ENCODE results near the gene RARRES1. TPM values are rescaled to one million over a fixed set of nuclear protein-coding genes. Genes with fewer than 3 reads are reported as not detected.

RARRES1 gene
- total RNA-seq, 1 experiment from 2014 or later = 1.3 TPM

GRCh38 chr3:158765518-158766205, 33.4 kb upstream of the RARRES1 start:
- H3K27ac ChIP-seq (ENCODE audit: low read length) = no peak overlapping the region; the same call in 1 of the 2 replicates
- CTCF ChIA-PET = interaction anchor here (0.7 kb wide), 1 partner anchor 39 kb away, joined by 4 read pairs; no protein-coding TSS in a partner anchor
- no TSS peak for BruUV-seq (replicated peaks)
- no peaks in the 10 kb centered on the region for H3K36me3 ChIP-seq (ENCODE audit: control insufficient read depth, insufficient read depth, low read length)
- no peaks in the 10 kb centered on the region for H3K27me3 ChIP-seq (ENCODE audit: control insufficient read depth, insufficient read depth, low read length)
- no peak overlapping the region for H3K4me3 ChIP-seq (ENCODE audit: low read depth in 2 of 2, low read length in 2 of 2)
- POLR2A ChIA-PET = no interaction called here
- H3K4me1 ChIP-seq (ENCODE audit: control insufficient read depth, insufficient read depth, low read length) = peaks cover 20% of the 10 kb centered on the region
- intact Hi-C loops (cut with micrococcal nuclease; ENCODE audit: unreplicated experiment) (no loop called here), in situ Hi-C loops (cut with HindIII; ENCODE audit: low pct_unique_long_range_greater_than_20kb, low sequenced_read_pairs) (no loop called here)
- no peak for TF ChIP-seq POLR2AphosphoS5 (IDR thresholded peaks at IDR 0.05; ENCODE audit: low read depth, low read length)
- TF ChIP-seq CTCF (IDR thresholded peaks at IDR 0.05) = no peak
- TF ChIP-seq REST (IDR thresholded peaks at IDR 0.05; ENCODE audit: insufficient read depth in 1 of 2, low read depth in 2 of 2, low read length in 1 of 2) = no peak
- TF ChIP-seq SIN3A (IDR thresholded peaks at IDR 0.05; ENCODE audit: borderline replicate concordance, insufficient read depth, low read depth, low read length) = no peak
- no peak for TF ChIP-seq TCF7L2 (IDR thresholded peaks at IDR 0.05; ENCODE audit: low read depth, low read length)
- no peak for DNase-seq (ENCODE audit: low read depth, low spot score)
- H3K9me3 ChIP-seq (ENCODE audit: control insufficient read depth, insufficient read depth, low read depth, low read length) = no peaks in the 10 kb centered on the region
- ATAC-seq = no peak

GRCh38 chr3:158763421-158763820, 31.2 kb upstream of the RARRES1 start:
- intact Hi-C loops (cut with micrococcal nuclease; ENCODE audit: unreplicated experiment) = no loop called here
- ChIA-PET CTCF (no interaction called here), POLR2A (no interaction called here)
- no peaks in the 10 kb centered on the region for H3K27me3 ChIP-seq (ENCODE audit: control insufficient read depth, insufficient read depth, low read length)
- in situ Hi-C loops (cut with HindIII; ENCODE audit: low pct_unique_long_range_greater_than_20kb, low sequenced_read_pairs) = no loop called here
- no peak for TF ChIP-seq SIN3A (IDR thresholded peaks at IDR 0.05; ENCODE audit: borderline replicate concordance, insufficient read depth, low read depth, low read length)
- no peak for TF ChIP-seq POLR2AphosphoS5 (IDR thresholded peaks at IDR 0.05; ENCODE audit: low read depth, low read length)
- TF ChIP-seq REST (IDR thresholded peaks at IDR 0.05; ENCODE audit: insufficient read depth in 1 of 2, low read depth in 2 of 2, low read length in 1 of 2) = no peak
- TF ChIP-seq CTCF (IDR thresholded peaks at IDR 0.05) = no peak
- no peak for TF ChIP-seq TCF7L2 (IDR thresholded peaks at IDR 0.05; ENCODE audit: low read depth, low read length)
- no peak for ATAC-seq
- H3K4me3 ChIP-seq (ENCODE audit: low read depth in 2 of 2, low read length in 2 of 2) = no peak overlapping the region
- peaks cover 6% of the 10 kb centered on the region for H3K4me1 ChIP-seq (ENCODE audit: control insufficient read depth, insufficient read depth, low read length)
- H3K9me3 ChIP-seq (ENCODE audit: control insufficient read depth, insufficient read depth, low read depth, low read length) = no peaks in the 10 kb centered on the region
- no peak for DNase-seq (ENCODE audit: low read depth, low spot score)
- H3K27ac ChIP-seq (ENCODE audit: low read length) = no peak overlapping the region; the same call in 1 of the 2 replicates
- BruUV-seq (replicated peaks) = no TSS peak
- no peaks in the 10 kb centered on the region for H3K36me3 ChIP-seq (ENCODE audit: control insufficient read depth, insufficient read depth, low read length)
